GM12875 (cell line): ENCODE results near the gene DUT.

ENCODE experiments used
- H3K4me3 ChIP-seq: one replicate; pipeline ENCODE4 v1.5.1; 2011; ENCODE audit warnings: low read depth, low read length, control low read depth
- CTCF ChIP-seq: IDR thresholded peaks from 2 replicates; pipeline ENCODE4 v1.5.1; 2011; ENCODE audit warnings: low read depth, mild to moderate bottlenecking, control low read depth, inconsistent platforms, low read length, moderate library complexity, borderline replicate concordance; ENCODE audit not compliant: insufficient read depth

DUT gene

GRCh38 chr15:48292458-48292857, 38.8 kb upstream of the DUT start:
- TF ChIP-seq CTCF = no peak
- H3K4me3 ChIP-seq = no peak overlapping the region

GRCh38 chr15:48297668-48298067, 33.6 kb upstream of the DUT start:
- no peak for TF ChIP-seq CTCF
- no peak overlapping the region for H3K4me3 ChIP-seq

- TF ChIP-seq CTCF = no peak
- H3K4me3 ChIP-seq = no peak overlapping the region
These were observed 32.3 kb upstream of the DUT start for GRCh38 chr15:48298914-48299313.

GRCh38 chr15:48300038-48300437, 31.2 kb upstream of the DUT start:
- H3K4me3 ChIP-seq = no peak overlapping the region
- no peak for TF ChIP-seq CTCF

GRCh38 chr15:48304398-48304797, 26.8 kb upstream of the DUT start:
- no peak for TF ChIP-seq CTCF
- no peak overlapping the region for H3K4me3 ChIP-seq

- TF ChIP-seq CTCF = no peak
- H3K4me3 ChIP-seq = no peak overlapping the region
These were observed 24.6 kb upstream of the DUT start for GRCh38 chr15:48306639-48307038.

GRCh38 chr15:48307586-48307985, 23.6 kb upstream of the DUT start:
- H3K4me3 ChIP-seq = no peak overlapping the region
- TF ChIP-seq CTCF = no peak
